Endothelial cell of umbilical vein (primary cell): ENCODE measurements around the gene AHSA1. TPM values are rescaled to one million over a fixed set of nuclear protein-coding genes. Genes with fewer than 3 reads are reported as not detected.

Experiments
- BruUV-seq: library from RNA; stranded (reverse); fragments of 400-500 nt; replicated peaks from 2 replicates; lab custom pipeline; 2021; lab: Mats Ljungman, UMichigan
- CTCF ChIA-PET: fragments of 300-600, 350-600 bp; sonication (Branson Sonifier 250); formaldehyde crosslinking; loops from one replicate; lab custom pipeline; 2021; ENCODE audit warnings: antibody characterized with exemption, inconsistent platforms; lab: Charles Lee
- POLR2A ChIA-PET: fragments of 300-600, 350-600 bp; sonication (Branson Sonifier 250); formaldehyde crosslinking; loops from one replicate; lab custom pipeline; 2021; ENCODE audit warnings: antibody characterized with exemption, inconsistent platforms; lab: Charles Lee
- DNase-seq: peaks from one replicate; pipeline ENCODE4 v3.0.0-alpha.2; 2011; ENCODE audit warnings: low read depth, low spot score
- FAIRE-seq: peaks from 2 replicates; lab custom pipeline; 2011; peaks lifted over from hg19 to GRCh38; lab: Jason Lieb, UNC
- H2AFZ ChIP-seq: 2 replicates; pipeline ENCODE4 v1.6.0; 2012; ENCODE audit warnings: low read depth, low read length, control low read depth, inconsistent platforms
- H3K27ac ChIP-seq: 2 replicates; pipeline ENCODE4 v1.5.1; 2011; ENCODE audit warnings: low read depth, mild to moderate bottlenecking, control low read depth, low read length, moderate library complexity; ENCODE audit not compliant: insufficient read depth
- H3K27me3 ChIP-seq, 2 experiments: 2 replicates each; pipeline versions ENCODE4 v1.6.0 to v1.6.1; 2011; ENCODE audit warnings: low read length in 2 of 2, mixed read lengths in 1 of 2; ENCODE audit not compliant: control insufficient read depth in 2 of 2, insufficient read depth in 2 of 2
- H3K36me3 ChIP-seq, 2 experiments: 2 replicates in 1 of 2; 3 replicates in 1 of 2; pipeline ENCODE4 v1.5.1; 2011; ENCODE audit warnings: low read length in 2 of 2, mild to moderate bottlenecking in 1 of 2, moderate library complexity in 1 of 2; ENCODE audit not compliant: control insufficient read depth in 2 of 2, insufficient read depth in 2 of 2; ENCODE audit errors: extremely low read depth in 1 of 2
- H3K4me1 ChIP-seq: 3 replicates; pipeline ENCODE4 v1.5.1; 2011; ENCODE audit warnings: mild to moderate bottlenecking, low read length; ENCODE audit not compliant: control insufficient read depth, insufficient read depth; ENCODE audit errors: extremely low read depth
- H3K4me2 ChIP-seq: 2 replicates; pipeline ENCODE4 v1.6.1; 2011; ENCODE audit warnings: low read length, control low read depth, mixed read lengths; ENCODE audit not compliant: insufficient read depth
- H3K4me3 ChIP-seq, 3 experiments: fragments of 200-600 bp in 1 of 3; sonication (generic), shearing (Covaris generic) in 1 of 3; replicated peaks in 1 of 3; 2 replicates each; pipeline ENCODE4 v1.5.1; 2011 to 2016; ENCODE audit warnings: control low read depth in 3 of 3, low read length in 3 of 3, mild to moderate bottlenecking in 2 of 3, inconsistent platforms in 1 of 3, low read depth in 1 of 3, moderate library complexity in 1 of 3; ENCODE audit not compliant: insufficient read depth in 1 of 3
- H3K79me2 ChIP-seq: 2 replicates; pipeline ENCODE4 v1.6.0; 2012; ENCODE audit warnings: low read length, inconsistent platforms; ENCODE audit not compliant: control insufficient read depth, insufficient read depth
- H3K9ac ChIP-seq: replicated peaks from 2 replicates; pipeline ENCODE3; 2011; ENCODE audit warnings: low read length, control low read depth; ENCODE audit not compliant: insufficient read depth; ENCODE audit errors: extremely low read depth
- H3K9me1 ChIP-seq: replicated peaks from 3 replicates; pipeline ENCODE4 v1.6.0; 2011; ENCODE audit warnings: mild to moderate bottlenecking, low read length; ENCODE audit not compliant: control insufficient read depth, insufficient read depth; ENCODE audit errors: extremely low read depth
- H3K9me3 ChIP-seq: replicated peaks from 2 replicates; pipeline ENCODE4 v1.5.1; 2012; ENCODE audit warnings: low read length, inconsistent platforms; ENCODE audit not compliant: control insufficient read depth, insufficient read depth
- H4K20me1 ChIP-seq: replicated peaks from 2 replicates; pipeline ENCODE3; 2011; ENCODE audit warnings: mild to moderate bottlenecking, low read length; ENCODE audit not compliant: control insufficient read depth, insufficient read depth; ENCODE audit errors: extremely low read depth
- EZH2 ChIP-seq: IDR thresholded peaks from 2 replicates; pipeline ENCODE4 v1.6.1; 2012; ENCODE audit warnings: borderline replicate concordance, low read depth, mild to moderate bottlenecking, moderate library complexity, low read length, inconsistent platforms; ENCODE audit not compliant: severe bottlenecking
- FOS ChIP-seq: IDR thresholded peaks from 2 replicates; pipeline ENCODE4 v1.6.1; 2011; ENCODE audit warnings: mild to moderate bottlenecking, low read length, moderate library complexity, borderline replicate concordance; ENCODE audit not compliant: insufficient read depth
- GATA2 ChIP-seq: IDR thresholded peaks from 2 replicates; pipeline ENCODE4 v1.7.0; 2011; ENCODE audit warnings: low read depth, mild to moderate bottlenecking, moderate library complexity, mixed read lengths, low read length; ENCODE audit not compliant: insufficient read length, insufficient read depth
- JUN ChIP-seq: IDR thresholded peaks from 2 replicates; pipeline ENCODE4 v1.6.1; 2011; ENCODE audit warnings: borderline replicate concordance, low read depth; ENCODE audit not compliant: insufficient read length, insufficient read depth
- MYC ChIP-seq: IDR thresholded peaks from one replicate; pipeline ENCODE4 v1.6.1; 2011; ENCODE audit warnings: mild to moderate bottlenecking, low read depth, low read length
- POLR2A ChIP-seq: IDR thresholded peaks from 2 replicates; pipeline ENCODE4 v1.6.1; 2012; ENCODE audit warnings: low read depth, mild to moderate bottlenecking, control low read depth, low read length
- POLR2AphosphoS5 ChIP-seq: IDR thresholded peaks from 2 replicates; pipeline ENCODE4 v1.6.1; 2012; ENCODE audit warnings: low read depth, mild to moderate bottlenecking, control low read depth, low read length, moderate library complexity; ENCODE audit not compliant: insufficient read depth
- dilution Hi-C: fragments of 300-500 bp; cut with MboI; formaldehyde crosslinking; loops from one replicate; pipeline ENCODE4 v1.15.0; 2019; ENCODE audit warnings: low sequenced_read_pairs; ENCODE audit not compliant: extremely low pct_ligation_motif_present
- intact Hi-C: fragments of 100-400 bp; cut with micrococcal nuclease; formaldehyde crosslinking; loops from one replicate; pipeline ENCODE4 v1.10.0; 2022
- polyA plus RNA-seq, 4 experiments: library from polyadenylated mRNA; depleted of rRNA in 3 of 4; stranded (reverse) in 3 of 4; unstranded in 1 of 4; fragments of >200 nt; gene quantifications; 2 replicates each; pipeline versions ENCODE4 v1.2.1 to v1.2.3, GENCODE V29; 2011 to 2012; ENCODE audit warnings: missing spikeins in 1 of 4
- total RNA-seq: library from RNA; stranded (reverse); gene quantifications from 2 replicates; pipeline ENCODE4 v1.2.3, GENCODE V29; 2021
- TF ChIP-seq, protein P1 (sequence below), 2 donors: IDR thresholded peaks; 1 replicate in 1 of 2; 2 replicates in 1 of 2; pipeline ENCODE4 v1.5.1; 2011; ENCODE audit warnings: low read length in 2 of 2, mild to moderate bottlenecking in 2 of 2, moderate library complexity in 2 of 2, control low read depth in 1 of 2, inconsistent platforms in 1 of 2, low read depth in 1 of 2; ENCODE audit not compliant: insufficient read depth in 1 of 2; ENCODE audit errors: extremely low read depth in 1 of 2
- TF ChIP-seq, protein P2 (sequence below): IDR thresholded peaks from 2 replicates; pipeline ENCODE4 v1.6.1; 2011; ENCODE audit not compliant: insufficient read depth, insufficient read length

Gene AHSA1
- total and polyA plus RNA-seq, 2 donors (not counting 3 experiments of a cell fraction or from before 2014, with no cell fraction given): 122 to 166 TPM

- no peak for FAIRE-seq
- Histone ChIP-seq H4K20me1 (no peaks in the 10 kb centered on the region), H3K36me3 (peaks cover 7 to 39% of the 10 kb centered on the region in 2 experiments), H3K9me3 (no peaks in the 10 kb centered on the region), H3K4me2 (no peak overlapping the region), H3K27me3 (no peaks in the 10 kb centered on the region), H3K4me1 (no peaks in the 10 kb centered on the region), H3K4me3 (no peak overlapping the region), H3K27ac (no peak overlapping the region), H3K9ac (no peak overlapping the region), H3K79me2 (no peaks in the 10 kb centered on the region), H3K9me1 (no peaks in the 10 kb centered on the region), H2AFZ (no peak overlapping the region)
- no peak for TF ChIP-seq POLR2A
- TF ChIP-seq FOS: no peak
- TF ChIP-seq, protein P1, sequence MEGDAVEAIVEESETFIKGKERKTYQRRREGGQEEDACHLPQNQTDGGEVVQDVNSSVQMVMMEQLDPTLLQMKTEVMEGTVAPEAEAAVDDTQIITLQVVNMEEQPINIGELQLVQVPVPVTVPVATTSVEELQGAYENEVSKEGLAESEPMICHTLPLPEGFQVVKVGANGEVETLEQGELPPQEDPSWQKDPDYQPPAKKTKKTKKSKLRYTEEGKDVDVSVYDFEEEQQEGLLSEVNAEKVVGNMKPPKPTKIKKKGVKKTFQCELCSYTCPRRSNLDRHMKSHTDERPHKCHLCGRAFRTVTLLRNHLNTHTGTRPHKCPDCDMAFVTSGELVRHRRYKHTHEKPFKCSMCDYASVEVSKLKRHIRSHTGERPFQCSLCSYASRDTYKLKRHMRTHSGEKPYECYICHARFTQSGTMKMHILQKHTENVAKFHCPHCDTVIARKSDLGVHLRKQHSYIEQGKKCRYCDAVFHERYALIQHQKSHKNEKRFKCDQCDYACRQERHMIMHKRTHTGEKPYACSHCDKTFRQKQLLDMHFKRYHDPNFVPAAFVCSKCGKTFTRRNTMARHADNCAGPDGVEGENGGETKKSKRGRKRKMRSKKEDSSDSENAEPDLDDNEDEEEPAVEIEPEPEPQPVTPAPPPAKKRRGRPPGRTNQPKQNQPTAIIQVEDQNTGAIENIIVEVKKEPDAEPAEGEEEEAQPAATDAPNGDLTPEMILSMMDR (IDR thresholded peaks at IDR 0.05; ENCODE audit: extremely low read depth in 1 of 2, insufficient read depth in 1 of 2, low read depth in 1 of 2, low read length in 2 of 2): no peak
- no peak for TF ChIP-seq MYC
- no peak for TF ChIP-seq POLR2AphosphoS5
- TF ChIP-seq, protein P2, sequence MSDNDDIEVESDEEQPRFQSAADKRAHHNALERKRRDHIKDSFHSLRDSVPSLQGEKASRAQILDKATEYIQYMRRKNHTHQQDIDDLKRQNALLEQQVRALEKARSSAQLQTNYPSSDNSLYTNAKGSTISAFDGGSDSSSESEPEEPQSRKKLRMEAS: no peak
- no peak for TF ChIP-seq JUN
- TF ChIP-seq EZH2: no peak
- TF ChIP-seq GATA2: no peak
- dilution Hi-C loops: no loop called here
- ChIA-PET POLR2A (interaction anchor here (0.6 kb wide), 1 partner anchor 13 kb away, joined by 4 read pairs; no protein-coding TSS in a partner anchor), CTCF (no interaction called here)
- DNase-seq: no peak
- BruUV-seq: no TSS peak
- intact Hi-C loops: no loop called here
Observed at GRCh38 chr14:77424862-77425261, 33.0 kb upstream of the AHSA1 start.
